Activated CD4-positive, alpha-beta T cell treated with anti-CD3 and anti-CD28 coated beads, Interleukin-2, amount 50 U/mL, for 16 hours (primary cell): ENCODE results near the gene CDKN1C.

ENCODE experiments used
- DNase-seq: peaks from one replicate; pipeline ENCODE4 v3.0.0-alpha.2; 2020

Gene CDKN1C

DNA sequence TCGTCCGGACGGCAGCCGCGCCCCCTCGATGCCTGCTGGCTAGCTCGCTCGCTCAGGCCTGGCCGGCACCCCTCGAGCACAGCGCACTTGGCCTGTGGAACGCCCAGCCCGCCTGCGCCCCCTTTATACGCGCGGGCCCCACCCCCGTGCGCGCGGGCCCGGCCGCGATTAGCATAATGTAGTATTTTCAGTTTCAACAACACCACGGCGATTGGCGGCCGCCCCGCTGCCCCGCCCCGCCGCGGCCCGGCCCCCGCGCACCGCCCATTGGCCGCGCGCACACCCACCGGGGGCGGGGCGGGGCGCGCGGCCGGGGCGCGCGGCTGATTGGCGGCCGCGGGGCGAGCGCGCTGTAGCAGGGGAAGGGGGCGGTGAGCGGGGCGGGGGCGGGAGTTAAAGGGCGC lies at the start of gene CDKN1C:
CDKN1C (minus strand) TSS at position 98 of the 404 bp plus-strand sequence. CDS start 319 bp downstream, outside the sequence.
- peak; percentile 77 for DNase-seq

DNA sequence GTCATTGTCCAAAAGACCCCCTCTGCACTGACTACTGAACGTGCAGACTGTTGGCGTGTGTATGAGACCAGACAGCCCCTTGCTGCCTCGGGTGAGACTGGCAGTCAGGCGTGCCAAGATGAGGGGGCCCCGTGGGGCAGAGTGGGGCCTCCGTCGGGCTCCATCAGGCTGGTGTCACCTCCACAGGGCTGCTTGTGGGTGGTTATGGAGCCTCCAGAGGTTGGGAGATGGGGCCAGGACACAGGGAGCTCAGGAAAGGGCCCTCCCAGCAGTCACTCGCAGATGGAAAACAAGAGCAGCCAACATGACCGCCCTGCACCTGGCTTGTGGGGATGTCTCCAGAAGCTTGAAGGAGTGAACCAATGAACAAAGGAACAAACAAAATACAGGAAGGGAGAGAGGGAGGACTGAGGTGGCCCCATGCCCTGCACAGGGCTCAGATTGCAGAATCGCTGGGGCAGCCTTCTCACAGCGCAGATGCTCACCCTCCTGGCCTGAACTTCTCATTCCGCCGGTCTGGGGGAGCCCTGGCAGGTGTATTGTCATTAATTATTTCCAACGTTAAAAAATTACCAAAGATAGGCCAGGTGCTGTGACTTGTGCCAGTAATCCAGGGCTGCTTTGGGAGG lies 49.1 kb upstream of the CDKN1C start:
- DNase-seq = no peak

GRCh38 chr11:2934021-2934550 lies 48.5 kb upstream of the CDKN1C start:
- DNase-seq = no peak

DNA sequence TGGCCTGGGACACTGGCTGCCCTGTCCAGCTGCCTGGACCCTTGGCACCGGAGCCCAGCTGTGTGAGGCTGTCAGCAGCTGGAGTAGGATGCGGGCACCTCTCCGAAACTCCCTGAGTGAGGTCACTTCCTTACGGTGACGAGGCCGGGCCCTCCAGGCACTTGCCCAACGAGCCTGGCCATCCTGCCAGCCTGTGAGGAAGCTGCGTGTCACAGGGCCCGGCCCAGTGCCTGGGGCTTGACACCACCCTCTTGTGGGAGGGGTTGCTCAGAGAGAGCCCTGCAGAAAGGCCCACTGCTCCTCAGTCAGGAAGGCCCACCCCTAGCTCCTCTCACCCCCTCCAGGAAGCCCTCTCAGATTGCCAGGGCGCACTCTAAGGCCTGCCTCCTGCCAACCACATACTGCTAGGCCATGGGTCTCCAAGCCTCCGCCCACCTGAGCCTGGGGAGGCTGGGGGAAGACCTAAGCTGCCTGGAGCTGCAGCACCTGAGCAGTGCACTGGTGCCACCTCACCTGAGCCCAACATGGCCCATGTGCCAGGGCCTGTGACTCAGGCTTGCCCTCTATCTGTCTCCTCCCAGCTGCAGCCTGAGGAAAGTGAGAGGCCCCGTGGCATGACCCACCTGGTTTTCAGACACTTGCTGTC lies 47.9 kb upstream of the CDKN1C start:
- peak; percentile 84 for DNase-seq

DNA sequence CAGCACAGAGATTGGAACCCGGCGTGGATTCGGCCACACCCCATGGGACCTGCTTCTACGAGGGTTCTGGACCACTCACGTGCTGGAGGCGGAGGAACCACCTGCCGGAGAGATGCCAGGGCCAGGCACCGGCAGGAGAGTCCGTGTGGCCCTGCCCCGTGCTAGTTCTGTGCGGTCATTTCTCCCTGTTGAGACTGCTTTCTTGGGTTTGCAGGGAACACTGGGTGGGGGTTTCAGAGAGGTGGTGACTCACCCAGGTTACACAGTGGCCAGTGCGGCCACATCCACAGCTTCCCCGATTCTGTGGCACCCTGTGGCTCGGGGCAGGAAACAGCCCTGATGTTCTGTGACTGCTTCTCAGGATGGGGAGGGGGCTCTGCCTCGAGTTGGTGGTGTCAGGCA lies 47.3 kb upstream of the CDKN1C start:
- DNase-seq = peak; percentile 25

GRCh38 chr11:2931771-2932738 lies 46.5 kb upstream of the CDKN1C start:
- DNase-seq = no peak

DNA sequence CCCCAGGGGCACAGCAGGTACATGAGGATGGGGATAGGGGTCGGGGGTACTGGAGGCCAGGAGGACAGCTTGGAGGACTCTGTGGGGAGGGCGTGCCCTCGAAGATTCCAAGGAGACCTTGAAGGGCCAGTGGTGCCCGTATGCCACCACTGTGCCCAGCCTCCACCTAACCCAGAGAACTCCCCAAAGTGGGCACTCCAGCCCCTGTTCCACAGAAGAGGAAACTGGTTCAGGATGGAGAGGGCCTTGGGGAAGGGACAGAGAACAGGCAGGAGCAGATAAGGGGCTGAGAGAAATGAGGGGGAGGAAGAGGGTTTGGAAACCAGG lies 45.8 kb upstream of the CDKN1C start:
- DNase-seq = no peak

GRCh38 chr11:2930704-2931419 lies 45.3 kb upstream of the CDKN1C start:
- peak; percentile 64 for DNase-seq

- DNase-seq = peak; percentile 56
These were observed 44.6 kb upstream of the CDKN1C start for GRCh38 chr11:2929950-2930703.

GRCh38 chr11:2929531-2929949 lies 44.0 kb upstream of the CDKN1C start:
- DNase-seq = peak; percentile 44

DNA sequence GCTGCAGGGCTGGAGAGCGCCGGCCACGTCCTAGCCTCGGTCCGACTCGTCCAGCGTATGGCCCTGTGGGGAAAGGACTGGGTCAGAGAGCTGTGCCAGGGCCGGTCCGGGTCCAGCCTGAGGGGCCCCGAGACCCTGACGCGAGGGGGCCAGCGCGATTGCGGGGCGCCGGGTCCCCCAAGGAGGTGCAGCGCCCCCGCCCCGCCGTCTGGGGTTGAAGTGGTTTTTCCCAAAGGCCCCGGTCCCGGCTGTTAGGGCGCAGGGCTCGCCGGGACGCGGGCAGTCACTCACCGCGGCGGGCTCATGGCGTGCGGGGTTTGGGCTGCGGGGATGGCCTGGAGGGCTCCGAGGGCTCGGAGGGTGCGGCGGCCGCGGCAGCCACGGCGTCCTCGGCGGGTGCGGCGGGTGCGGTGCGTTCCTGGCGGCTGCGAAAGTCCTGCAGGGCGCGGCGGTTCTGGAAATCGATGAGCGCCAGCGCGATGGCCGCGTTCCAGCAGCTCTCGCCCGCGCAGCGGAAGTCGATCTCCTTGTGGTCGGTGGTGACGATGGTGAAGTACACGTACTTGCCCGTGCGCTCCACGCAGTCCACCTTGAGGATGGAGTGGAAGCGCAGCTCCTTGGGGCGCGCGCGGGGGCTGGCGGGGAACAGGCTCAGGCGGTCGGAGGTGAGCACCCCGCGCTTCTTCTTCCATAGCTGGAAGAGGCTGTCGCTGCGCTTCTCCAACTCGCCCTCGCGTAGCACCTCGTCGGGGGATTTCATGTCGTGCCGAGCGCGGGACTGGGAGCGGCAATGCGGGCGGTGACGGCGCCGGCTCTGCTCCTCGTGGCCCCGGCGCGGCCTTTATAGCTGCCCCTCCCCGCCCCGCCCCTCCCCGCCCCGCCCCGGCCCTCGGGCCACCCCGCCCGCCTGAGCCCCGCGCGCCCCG lies 43.3 kb upstream of the CDKN1C start, which contains the start of gene PHLDA2:
PHLDA2 (minus strand) TSS at position 816 of the 926 bp plus-strand sequence; CDS start at position 760, 56 bp downstream.
- DNase-seq = peak; percentile 60

DNA sequence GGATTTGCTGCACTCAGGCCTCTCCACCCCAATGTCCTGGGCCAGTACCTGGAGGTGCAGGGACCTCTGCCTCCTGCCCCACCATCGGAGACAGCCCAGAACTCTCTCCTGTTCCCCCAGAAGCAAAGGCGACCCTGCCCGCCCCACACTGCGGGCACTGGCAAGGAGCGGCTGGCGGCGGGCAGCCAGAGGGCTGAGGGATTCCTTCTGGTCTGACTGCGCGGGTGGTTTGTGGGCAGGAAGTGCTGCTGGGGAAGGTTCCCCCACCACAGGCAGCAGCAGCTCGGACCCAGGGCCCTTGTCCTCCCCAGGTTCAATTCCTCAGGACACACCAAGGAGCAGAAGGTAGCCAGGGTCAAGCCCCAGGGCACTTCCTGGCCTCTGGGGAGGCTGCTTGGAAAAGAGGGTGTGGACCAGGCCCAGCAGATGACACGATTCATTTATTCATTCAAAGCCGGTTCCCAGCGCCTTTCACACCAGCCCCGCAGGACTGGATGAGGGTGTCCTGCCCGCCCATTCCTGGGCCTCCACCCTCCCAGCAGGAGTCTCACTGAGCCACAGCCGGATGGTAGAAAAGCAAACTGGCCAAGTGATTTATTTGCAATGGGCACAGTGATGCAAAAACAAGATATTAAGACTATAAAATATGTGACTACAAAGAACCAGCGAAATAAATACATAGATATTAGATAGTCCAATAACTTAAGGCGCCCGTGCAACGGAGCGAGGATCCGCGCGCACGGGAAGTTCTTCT lies 42.5 kb upstream of the CDKN1C start:
- DNase-seq = peak; percentile 33

- DNase-seq = no peak
These were observed 41.7 kb upstream of the CDKN1C start for GRCh38 chr11:2927121-2927800.

DNA sequence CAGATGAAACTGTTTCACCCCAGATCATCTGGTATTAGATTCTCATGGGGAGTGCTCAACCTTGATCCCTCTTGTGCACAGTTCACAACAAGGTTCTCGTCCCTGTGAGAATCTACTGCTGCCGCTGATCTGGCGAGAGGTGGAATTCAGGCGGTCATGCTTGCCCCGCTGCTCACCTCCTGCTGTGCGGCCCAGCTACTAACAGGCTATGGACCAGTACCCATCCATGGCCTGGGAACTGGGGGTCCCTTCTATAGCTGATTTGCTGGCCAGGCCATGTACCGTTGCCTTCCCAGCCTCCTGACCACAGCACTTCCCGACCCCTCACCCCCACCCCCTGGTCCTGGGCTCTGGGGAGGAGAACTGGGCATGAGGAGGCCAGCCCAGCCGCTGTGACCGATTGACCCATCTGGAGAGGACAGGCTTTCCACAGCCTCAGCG lies 41.1 kb upstream of the CDKN1C start:
- DNase-seq = no peak

DNA sequence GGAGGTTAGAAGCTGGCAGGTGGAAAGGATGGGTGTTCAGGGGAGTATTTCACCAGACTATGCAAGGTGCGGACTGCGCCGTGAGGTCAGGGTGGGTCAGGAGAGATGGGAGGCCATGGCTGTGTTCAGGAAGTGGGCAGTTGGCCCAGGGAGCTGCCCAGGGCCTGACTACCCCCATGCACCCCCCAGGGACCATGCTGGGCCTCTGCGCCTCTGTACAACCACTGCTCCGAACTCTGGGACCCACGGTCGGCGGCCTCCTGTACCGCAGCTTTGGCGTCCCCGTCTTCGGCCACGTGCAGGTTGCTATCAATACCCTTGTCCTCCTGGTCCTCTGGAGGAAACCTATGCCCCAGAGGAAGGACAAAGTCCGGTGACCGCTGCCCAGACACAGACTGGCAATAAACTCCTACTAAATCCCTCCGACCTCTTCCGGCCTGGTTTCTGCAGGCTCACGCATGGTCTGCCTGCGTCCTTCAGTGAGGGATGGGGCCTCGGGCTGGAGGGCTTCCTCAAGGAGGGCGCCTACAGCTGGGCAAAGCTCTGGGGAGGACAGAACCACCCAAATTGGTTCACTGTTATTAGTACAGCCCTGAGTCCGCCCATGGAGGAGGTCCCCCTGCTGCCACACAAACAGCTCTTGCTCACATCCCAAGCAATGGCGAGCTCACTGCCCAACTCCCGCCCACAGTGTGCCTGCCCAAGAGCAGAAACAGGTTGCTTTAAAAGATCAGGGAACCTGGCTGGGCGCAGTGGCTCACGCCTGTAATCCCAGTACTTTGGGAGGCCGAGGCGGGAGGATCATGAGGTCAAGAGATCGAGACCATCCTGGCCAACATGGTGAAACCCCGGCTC lies 39.5 kb upstream of the CDKN1C start:
- DNase-seq = no peak

- DNase-seq = no peak
These were observed 38.8 kb upstream of the CDKN1C start for GRCh38 chr11:2924381-2924780.

DNA sequence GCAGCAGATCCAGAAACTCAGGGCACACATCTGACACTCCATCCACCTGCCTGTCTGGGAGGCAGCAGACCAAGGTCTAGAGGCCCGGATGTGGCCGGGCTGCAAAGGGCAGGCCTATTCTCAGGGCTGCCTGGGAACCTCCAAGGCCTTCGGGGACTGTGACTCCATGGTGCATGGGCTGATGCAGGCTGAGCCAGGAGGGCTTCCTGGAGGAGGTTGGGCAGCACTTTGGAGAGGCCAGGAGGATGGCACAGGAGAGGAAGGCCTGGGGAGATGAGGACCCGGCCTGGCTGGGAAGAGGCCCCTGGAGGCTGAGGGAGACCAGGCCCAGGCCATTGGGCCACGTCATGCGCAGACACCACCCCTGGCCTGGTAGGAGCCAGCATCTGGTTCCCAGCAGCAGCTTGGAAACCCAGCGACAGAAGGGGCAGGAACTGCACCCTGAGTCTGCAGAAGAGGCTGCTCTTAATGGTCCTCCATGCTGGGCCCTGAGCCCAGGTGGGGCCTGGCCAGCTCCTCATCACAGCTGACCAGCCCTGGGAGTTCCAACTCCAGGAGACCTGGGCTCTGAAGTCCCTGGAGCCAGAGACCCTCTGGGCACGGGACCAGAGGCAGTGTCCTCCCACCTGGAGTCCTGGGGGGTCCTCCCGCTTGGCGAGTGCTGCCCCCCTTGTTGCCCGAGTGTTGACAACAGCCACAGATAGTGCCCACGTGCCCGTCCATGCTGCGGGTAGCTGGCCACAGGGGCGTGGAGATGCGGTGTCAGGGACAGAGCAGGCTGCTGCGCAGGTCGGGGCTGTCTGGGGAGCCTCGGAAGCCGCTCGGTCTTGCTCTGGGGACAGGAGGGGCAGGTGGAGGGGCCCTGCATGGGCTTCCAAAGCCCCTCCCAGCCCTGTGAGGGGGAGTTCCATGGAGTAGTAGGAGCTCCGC lies 38.1 kb upstream of the CDKN1C start:
- DNase-seq = no peak
